NCI-H524 treated with DMSO at 0.1 percent for 48 hours (cell line): Measurements from ENCODE around the gene TRPC4.

Source experiments
- DNase-seq: peaks from one replicate; lab custom pipeline; 2025; lab: John Stamatoyannopoulos, UW

The TRPC4 gene

GRCh38 chr13:37869756-37870488 lies at the start of gene TRPC4:
Gene TRPC4 (minus strand): TSS chr13:37869772. CDS start chr13:37783333, 86,439 bp downstream.
- no peak for DNase-seq

- DNase-seq = no peak
Observed at GRCh38 chr13:37918751-37919150, 49.2 kb upstream of the TRPC4 start.

- no peak for DNase-seq
Observed at GRCh38 chr13:37918116-37918714, 48.6 kb upstream of the TRPC4 start.

GRCh38 chr13:37914781-37915391 lies 45.3 kb upstream of the TRPC4 start:
- no peak for DNase-seq

- no peak for DNase-seq
Observed at GRCh38 chr13:37910790-37911189, 41.2 kb upstream of the TRPC4 start.

GRCh38 chr13:37906880-37907279 lies 37.3 kb upstream of the TRPC4 start:
- no peak for DNase-seq

GRCh38 chr13:37905736-37906135 lies 36.2 kb upstream of the TRPC4 start:
- DNase-seq = no peak

GRCh38 chr13:37899753-37900152 lies 30.2 kb upstream of the TRPC4 start:
- DNase-seq = no peak

- no peak for DNase-seq
Observed at GRCh38 chr13:37893321-37893720, 23.7 kb upstream of the TRPC4 start.

GRCh38 chr13:37889820-37890219 lies 20.2 kb upstream of the TRPC4 start:
- no peak for DNase-seq

GRCh38 chr13:37889102-37889501 lies 19.5 kb upstream of the TRPC4 start:
- no peak for DNase-seq

GRCh38 chr13:37886879-37887278 lies 17.3 kb upstream of the TRPC4 start:
- no peak for DNase-seq

GRCh38 chr13:37884674-37885073 lies 15.1 kb upstream of the TRPC4 start:
- no peak for DNase-seq

GRCh38 chr13:37884026-37884425 lies 14.5 kb upstream of the TRPC4 start:
- DNase-seq = no peak

- no peak for DNase-seq
Observed at GRCh38 chr13:37878921-37879320, 9.3 kb upstream of the TRPC4 start.

- no peak for DNase-seq
Observed at GRCh38 chr13:37878496-37878895, 8.9 kb upstream of the TRPC4 start.

- no peak for DNase-seq
Observed at GRCh38 chr13:37870895-37871550, 1.5 kb upstream of the TRPC4 start.

- DNase-seq = no peak
Observed at GRCh38 chr13:37870489-37870845, 895 bp upstream of the TRPC4 start.

GRCh38 chr13:37869506-37869755 lies 141 bp downstream of the TRPC4 start:
- no peak for DNase-seq

- no peak for DNase-seq
Observed at GRCh38 chr13:37868691-37869505, 674 bp downstream of the TRPC4 start.

- no peak for DNase-seq
Observed at GRCh38 chr13:37863708-37864107, 5.9 kb downstream of the TRPC4 start.

- DNase-seq = no peak
Observed at GRCh38 chr13:37835392-37835791, 34.2 kb downstream of the TRPC4 start.
